NCI-H146 treated with DMSO at 0.1 percent for 48 hours (cell line): Measurements from ENCODE around the gene GAPVD1.
"Not testable (repeated sequence)": the region's sequence is repeated elsewhere in the genome, so short reads cannot be mapped to it uniquely, and the experiment has no call there.

Experiments used
- DNase-seq: peaks from one replicate; lab custom pipeline; 2025; ENCODE audit not compliant: unreplicated experiment; lab: John Stamatoyannopoulos, UW

The GAPVD1 gene

DNA sequence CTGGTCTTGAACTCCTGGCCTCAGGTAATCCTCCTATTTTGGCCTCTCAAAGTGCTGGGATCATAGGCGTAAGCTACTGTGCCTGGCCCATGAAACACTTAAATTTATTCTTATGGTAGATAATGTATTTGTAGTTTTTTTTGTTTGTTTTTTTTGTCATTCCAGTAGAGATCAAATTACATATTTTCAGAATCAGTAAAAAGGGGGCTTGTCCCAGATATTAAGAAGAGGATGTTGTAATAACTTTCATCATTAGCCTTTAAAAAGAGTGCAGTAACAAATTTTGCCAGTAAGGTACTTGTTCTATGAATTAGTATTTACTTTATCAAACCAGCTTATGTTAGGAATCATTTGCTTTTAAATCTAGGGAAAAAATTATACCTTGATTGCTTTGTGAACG, 42.6 kb downstream of the GAPVD1 start:
- DNase-seq: no peak

- no peak for DNase-seq
Observed at GRCh38 chr9:125312411-125312810, 50.8 kb downstream of the GAPVD1 start.

GRCh38 chr9:125316359-125316758, 54.7 kb downstream of the GAPVD1 start:
- not testable (repeated sequence) for DNase-seq

DNA sequence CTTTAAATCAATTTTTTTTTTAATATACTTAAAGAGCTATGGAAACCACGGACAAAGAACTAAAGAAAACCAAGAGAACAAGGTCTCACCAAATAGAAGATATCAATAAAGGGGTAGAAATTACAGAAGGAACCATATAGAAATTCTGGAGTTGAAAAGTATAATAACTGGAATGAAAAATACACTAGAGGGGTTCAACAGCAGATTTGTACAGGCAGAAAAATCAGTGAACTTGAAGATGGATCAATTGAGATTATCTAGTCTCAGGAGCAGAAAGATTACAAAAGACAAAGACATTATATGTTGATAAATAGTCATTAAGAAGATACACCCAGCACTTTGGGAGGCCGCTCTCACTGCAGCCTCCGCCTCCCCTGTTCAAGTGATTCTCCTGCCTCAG, 56.1 kb downstream of the GAPVD1 start:
- DNase-seq: no peak

- no peak for DNase-seq
Observed at GRCh38 chr9:125321496-125321895, 59.9 kb downstream of the GAPVD1 start.

- DNase-seq: no peak
Observed at GRCh38 chr9:125323615-125324014, 62.0 kb downstream of the GAPVD1 start.

DNA sequence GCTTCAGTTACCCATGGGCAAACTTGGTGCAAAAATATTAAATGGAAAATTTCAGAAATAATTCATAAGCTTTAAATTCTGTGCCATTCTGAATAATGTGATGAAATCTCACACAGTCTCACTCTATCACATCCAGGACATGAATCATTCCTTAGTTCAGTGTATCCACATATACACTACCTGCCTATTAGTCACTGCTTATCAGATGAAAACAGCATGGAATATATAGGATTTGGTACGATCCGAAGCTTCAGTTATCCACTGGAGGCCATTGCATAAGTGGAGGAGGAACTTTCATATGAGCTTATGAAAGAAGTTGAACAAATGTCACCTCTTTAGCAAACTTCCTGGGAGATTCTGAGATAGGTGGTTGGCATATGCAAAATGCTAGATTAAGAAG, 64.2 kb downstream of the GAPVD1 start:
- no peak for DNase-seq

- no peak for DNase-seq
Observed at GRCh38 chr9:125329978-125330377, 68.4 kb downstream of the GAPVD1 start.

- no peak for DNase-seq
Observed at GRCh38 chr9:125330587-125330986, 69.0 kb downstream of the GAPVD1 start.

DNA sequence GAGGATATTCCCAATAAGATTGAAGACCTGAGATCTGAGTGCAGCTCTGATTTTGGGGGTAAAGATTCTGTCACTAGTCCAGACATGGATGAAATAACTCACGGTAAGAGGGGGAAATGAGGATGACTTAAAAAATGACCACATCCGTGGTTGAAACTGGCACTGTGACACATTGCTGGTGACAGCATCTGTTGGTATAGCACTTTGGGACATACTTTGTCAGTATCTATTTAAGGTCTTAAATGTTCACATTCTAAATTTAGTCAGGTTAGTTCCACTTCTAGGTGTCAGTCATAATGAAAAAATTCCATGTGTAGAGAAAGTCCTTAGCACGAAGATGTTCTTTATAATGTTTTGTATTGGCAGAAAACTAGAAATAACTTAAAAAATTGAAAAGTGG, 70.9 kb downstream of the GAPVD1 start:
- DNase-seq: no peak

DNA sequence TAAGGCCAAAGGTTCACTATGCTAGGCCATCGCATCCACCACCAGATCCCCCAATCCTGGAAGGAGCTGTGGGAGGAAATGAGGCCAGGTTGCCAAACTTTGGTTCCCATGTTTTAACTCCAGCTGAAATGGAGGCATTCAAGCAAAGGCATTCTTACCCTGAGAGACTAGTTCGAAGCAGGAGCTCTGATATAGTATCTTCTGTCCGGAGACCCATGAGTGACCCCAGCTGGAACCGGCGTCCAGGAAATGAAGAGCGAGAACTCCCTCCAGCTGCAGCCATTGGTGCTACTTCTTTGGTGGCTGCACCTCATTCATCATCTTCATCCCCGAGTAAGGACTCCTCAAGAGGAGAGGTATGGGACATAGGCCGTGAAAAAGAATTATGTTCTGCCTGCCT, 75.6 kb downstream of the GAPVD1 start:
- DNase-seq: no peak

- DNase-seq: no peak
Observed at GRCh38 chr9:125338929-125339328, 77.3 kb downstream of the GAPVD1 start.

DNA sequence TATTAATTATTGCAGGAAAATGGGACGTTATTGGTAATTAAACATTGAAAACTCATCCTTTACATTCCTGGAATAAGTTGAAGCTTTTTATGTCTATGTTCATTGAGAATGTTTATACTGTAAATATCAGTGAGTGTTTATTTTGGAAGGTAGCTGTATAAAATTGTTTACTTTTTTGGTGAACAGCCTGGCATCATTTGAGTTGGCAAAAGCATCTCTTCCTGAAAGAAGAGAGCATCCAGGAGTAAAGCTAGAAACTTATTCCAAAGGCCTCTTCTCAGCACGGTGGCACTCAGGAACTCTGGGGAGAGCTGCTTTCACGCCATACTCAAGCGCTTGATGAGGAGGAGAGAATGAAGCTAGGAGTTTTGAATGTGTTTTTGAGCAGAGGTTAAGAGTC, 79.9 kb downstream of the GAPVD1 start:
- DNase-seq: no peak

DNA sequence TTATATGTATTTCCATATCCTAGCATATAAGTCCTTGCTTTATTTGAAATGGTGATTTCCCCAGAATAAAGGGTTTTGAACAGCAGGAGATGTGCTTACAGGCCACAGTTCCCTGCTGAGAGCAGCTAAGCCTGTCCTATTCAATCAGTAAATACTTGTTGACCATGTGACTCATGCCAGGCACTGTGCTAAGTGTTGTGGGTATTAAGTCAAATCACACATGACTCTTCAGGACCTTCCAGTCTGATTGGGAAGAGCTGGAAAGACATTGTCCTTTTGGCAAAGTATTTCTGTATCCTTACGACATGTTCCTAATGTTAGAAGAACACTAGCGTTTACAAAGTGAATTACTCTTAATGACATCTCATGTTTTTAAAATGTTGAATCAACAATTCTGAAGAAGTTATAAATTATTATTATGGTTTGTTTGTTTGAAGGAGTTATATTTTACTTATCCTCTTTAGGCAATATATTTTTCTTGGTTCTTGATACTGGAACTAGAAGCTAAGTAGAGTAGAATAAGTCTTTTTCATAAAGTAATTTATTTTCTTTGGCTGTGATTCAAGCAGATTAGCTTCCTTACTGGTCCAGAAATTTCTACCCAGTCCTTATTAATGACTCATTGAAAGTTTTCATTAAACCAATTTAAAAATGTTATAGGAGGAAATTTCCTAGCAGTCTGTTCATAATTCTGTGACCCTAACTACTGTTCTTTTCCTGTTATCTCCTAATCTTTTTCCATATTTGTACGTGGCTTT, 82.1 kb downstream of the GAPVD1 start:
- peak; percentile 65 for DNase-seq

- no peak for DNase-seq
Observed at GRCh38 chr9:125346080-125346732, 84.6 kb downstream of the GAPVD1 start.

DNA sequence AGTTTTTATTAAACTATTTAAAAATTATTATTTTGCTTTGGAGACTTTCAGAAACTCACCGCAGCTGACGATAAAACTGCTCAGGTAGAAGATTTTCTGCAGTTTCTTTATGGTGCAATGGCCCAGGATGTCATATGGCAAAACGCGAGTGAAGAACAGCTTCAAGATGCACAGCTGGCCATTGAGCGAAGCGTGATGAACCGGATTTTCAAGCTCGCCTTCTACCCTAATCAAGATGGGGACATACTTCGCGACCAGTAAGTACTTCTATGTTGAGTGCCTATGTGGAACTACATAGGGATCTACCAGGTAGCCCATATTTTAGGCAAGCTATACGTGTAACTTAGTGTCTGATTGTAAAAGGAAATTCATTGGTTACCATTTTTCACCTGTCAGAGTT, 94.0 kb downstream of the GAPVD1 start:
- no peak for DNase-seq

DNA sequence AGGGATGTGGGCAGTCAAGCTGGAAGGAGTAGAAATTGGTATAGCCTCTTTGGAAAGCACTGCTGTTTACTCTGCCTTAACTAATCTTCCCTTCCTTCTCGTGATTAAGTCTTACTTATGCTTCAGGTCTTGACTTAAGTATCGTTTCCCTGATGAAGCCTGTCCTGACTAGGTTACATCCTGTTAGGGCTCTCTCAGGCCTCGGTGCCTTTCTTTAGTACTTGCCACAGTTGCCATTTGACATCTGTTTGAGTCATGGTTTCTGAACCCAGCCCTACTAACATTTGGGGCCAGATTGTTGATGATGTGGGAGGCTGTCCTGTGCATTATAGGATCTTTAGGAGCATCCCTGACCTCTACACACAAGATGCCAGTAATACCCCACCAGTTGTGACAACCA, 94.4 kb downstream of the GAPVD1 start:
- DNase-seq: no peak

GRCh38 chr9:125359011-125359410, 97.4 kb downstream of the GAPVD1 start:
- no peak for DNase-seq

DNA sequence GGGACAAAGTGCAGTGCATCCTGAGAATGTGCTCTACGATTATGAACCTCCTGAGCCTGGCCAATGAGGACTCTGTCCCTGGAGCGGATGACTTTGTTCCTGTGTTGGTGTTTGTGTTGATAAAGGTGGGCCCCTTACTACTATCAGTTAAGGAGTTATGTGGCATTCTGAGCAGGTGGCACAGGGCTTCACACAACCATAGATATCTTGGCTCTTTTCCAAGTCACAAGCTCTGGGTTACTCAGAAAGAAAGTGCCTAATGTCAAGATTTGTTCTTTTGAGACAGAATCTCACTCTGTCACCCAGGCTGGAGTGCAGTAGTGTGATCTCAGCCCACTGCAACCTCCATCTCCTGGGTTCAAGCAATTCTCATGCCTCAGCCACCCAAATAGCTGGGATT, 99.0 kb downstream of the GAPVD1 start:
- no peak for DNase-seq

DNA sequence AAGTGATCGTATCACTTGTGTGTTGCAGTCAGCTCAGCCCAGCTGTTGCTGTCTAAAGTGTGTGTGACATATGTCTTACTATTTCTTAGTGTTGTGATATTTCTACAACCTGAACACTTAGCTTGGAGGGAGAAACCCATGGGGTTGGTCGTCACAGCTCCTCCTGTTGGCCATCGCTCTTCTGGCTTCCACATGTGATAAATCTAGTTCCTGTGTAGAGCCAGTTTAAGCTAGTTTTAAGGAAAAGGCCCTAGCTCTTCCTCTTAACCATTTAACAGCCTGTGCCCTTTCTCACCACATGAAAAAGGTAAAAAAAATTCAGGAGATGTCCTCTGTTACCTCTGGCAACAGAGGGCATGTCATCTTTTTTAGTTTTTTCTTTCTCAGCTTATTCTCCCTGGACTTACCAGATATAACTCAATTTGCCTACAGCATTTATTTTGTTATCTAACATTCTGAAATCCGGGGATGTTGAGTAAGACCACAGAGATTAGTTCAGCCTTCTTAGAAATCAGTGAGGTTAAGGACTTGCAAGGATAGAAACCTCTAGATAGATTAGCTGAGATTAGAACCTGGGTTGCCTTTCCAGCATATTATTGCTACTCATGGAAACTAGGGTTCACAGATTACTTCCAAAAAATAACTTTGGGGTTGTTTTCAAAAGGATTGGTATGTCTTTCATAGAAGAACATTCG, 100.4 kb downstream of the GAPVD1 start:
- no peak for DNase-seq

GRCh38 chr9:125366676-125367075, 105.0 kb downstream of the GAPVD1 start:
- DNase-seq: no peak

DNA sequence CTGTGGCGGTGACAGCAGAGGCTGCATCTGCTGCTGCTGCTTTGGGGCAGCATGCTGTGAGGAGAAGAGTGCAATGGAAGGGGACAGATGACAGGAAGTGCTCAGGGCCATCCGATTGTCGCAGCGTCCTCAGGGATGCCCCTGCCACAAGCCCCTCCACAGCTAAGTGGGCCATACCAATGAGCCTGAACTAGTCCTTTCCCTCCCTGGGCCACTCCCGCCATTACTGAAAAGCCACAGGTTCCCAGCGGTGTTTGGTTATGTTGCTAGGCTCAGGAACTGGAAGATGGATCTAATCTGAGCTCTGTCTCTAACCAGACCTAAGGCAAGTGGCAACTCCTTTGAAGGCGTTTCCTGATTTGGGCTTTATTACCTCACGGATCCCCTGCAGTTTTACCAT, 109.2 kb downstream of the GAPVD1 start:
- no peak for DNase-seq
